Fibroblast of the aortic adventitia (primary cell): Measurements from ENCODE around the gene SIGLEC15. TPM values are rescaled to one million over a fixed set of nuclear protein-coding genes. Genes with fewer than 3 reads are reported as not detected.

Experiments
- DNase-seq: peaks from one replicate; pipeline ENCODE4 v3.0.0-alpha.2; 2010; ENCODE audit warnings: low read depth
- H3K4me3 ChIP-seq: 2 replicates; pipeline ENCODE4 v1.5.1; 2011; ENCODE audit warnings: low read depth, mild to moderate bottlenecking, control low read depth, low read length, moderate library complexity
- CTCF ChIP-seq: IDR thresholded peaks from 2 replicates; pipeline ENCODE4 v1.5.1; 2011; ENCODE audit warnings: mild to moderate bottlenecking, low read length, control low read depth, inconsistent platforms; ENCODE audit not compliant: insufficient read depth
- total RNA-seq: library from RNA; depleted of rRNA; stranded (reverse); fragments of >200 nt; gene quantifications from 2 replicates; pipeline ENCODE4 v1.2.3, GENCODE V29; 2012; ENCODE audit warnings: low replicate concordance

SIGLEC15 gene
- total RNA-seq = 8.4 TPM in 1 of 2 replicates, not detected in the other

DNA sequence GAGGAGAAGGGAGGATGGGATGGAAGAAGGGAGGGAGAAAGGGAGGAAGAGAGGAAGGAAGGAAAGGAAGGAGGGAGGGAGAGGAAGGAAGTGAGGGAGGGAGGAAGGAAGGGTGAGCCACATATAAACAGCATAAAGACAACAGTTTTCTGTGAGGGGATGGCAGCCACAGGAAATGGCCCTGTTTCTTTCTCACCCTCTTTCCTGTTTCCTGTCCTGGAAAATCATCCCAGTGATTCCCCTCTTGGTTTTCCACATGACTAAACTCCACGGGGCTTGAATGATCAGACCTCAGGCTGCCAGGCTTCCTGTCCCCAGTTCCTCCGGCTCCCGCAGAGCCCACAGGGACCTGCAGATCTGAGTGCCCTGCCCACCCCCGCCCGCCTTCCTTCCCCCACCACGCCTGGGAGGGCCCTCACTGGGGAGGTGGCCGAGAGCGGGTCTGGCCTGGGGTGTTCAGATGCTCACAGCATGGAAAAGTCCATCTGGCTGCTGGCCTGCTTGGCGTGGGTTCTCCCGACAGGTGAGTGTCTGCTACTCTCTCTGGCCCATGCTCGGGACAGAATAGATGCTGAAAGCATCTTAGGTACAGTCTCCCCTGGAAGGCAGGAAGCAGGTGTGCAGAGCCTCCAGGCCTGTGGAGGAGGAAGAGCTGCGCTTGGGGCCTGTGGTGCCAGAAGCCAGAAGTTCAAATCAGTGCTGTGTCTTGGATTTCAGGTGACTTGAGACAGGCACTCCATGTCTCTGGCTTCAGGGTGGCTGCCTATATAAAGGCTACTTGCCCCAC is at the start of gene SIGLEC15:
Gene SIGLEC15, plus strand, starts transcription at position 418 of the 787 bp plus-strand sequence. Its CDS starts 54 bp downstream, at position 472.
- H3K4me3 ChIP-seq = no peak within 1 kb of the TSS

DNA sequence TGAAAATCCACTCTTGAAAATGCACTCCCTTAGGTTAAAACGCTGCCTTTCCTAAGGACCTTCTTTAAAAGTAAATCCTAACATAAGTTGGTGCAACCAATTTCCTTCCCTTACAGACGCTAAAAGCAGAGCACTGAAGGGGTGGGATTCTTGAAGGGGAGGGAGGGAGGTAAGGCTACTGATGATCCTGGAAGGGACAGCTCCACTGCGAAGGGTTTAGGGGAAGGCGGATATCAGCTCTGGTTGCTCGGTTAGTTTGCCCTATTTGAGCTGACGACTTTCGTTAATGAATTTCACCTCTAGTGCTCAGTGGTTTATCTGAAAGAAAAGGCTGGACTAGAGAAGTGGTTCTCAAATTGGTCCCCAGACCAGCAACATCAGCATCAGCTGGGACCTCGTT is 49.7 kb upstream of the SIGLEC15 start:
- peak overlapping the region; percentile 64 for H3K4me3 ChIP-seq
- DNase-seq = no peak
- no peak for TF ChIP-seq CTCF

More for the DNA sequence above, at the start of gene SIGLEC15:
- no peak for TF ChIP-seq CTCF
- DNase-seq = no peak

GRCh38 chr18:45777393-45777792 is 48.1 kb upstream of the SIGLEC15 start:
- H3K4me3 ChIP-seq = no peak overlapping the region
- peak; percentile 95 for DNase-seq
- TF ChIP-seq CTCF = no peak

DNA sequence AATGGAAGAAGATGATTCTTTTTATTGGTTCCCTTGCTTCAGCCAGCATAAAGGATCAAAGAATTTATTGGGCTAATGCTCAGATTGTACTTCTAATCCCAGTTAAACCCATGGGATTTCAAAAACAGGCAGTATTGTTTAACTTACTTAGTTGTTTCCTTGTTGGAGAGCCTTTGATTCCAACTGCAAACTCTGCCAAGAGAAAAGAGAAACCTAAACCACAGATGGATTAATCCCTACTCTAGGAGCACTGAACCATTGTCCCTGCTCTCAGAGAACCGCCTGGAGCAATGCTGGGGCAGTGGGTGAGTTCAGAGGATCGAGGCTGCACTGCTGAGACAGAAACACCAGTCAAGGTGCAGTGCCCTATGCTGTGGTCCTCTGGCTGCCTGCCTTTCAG is 44.9 kb upstream of the SIGLEC15 start:
- DNase-seq = peak; percentile 84
- H3K4me3 ChIP-seq = no peak overlapping the region
- TF ChIP-seq CTCF = no peak

GRCh38 chr18:45782662-45783061 is 42.8 kb upstream of the SIGLEC15 start:
- no peak overlapping the region for H3K4me3 ChIP-seq
- no peak for TF ChIP-seq CTCF
- no peak for DNase-seq

DNA sequence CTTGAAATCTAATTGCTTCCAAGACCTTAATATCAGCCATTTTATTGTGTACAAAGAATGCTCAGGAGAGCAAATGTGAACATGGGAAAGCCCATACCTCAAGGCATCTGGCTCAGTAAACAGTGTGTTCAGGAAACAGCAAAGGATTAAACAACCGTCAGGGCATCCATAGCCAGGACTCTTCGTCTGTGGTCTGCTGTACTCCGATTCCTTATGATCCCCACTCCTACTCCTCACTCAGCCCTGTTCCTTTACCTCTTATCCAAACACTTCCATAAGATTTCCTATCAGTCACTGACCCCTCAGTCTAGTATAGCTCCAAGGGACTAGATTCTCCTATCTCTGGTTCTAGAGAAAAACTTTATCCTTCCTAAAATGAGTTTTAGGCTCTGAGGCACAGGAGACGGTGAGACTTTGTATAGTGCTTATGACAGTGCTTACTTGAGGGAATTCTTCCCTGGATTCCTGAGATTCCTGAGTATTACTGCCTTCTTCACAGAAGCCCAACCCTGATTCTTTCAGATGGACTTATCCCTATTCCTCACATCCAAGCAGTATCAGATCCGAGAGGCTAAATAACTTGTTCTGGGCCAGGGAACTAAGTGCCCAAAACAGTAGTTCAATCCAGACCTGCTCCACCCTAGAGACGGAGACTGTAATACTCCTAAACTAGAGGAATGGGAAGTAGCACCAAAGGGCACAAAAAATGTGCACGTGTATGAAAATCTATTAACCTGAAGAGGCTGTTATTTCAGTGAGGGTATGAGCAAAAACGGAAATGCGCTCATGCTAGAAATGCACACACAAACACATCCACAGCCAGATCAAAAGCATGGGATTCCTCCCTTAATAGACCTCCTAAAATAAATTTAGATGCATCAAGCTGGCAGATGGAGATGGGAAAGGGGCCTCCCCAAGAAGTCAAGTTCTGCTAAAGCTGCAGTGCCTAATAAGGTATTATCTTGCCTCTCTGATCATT is 42.1 kb upstream of the SIGLEC15 start:
- no peak overlapping the region for H3K4me3 ChIP-seq
- DNase-seq = peak; percentile 84
- TF ChIP-seq CTCF = no peak
